Activated effector memory CD4-positive, alpha-beta T cell treated with Interleukin-2 at 50 U/mL for 16 hours (primary cell): ENCODE measurements around the gene TLCD2.
A peak's percentile ranks its signal among the peaks of the same experiment; 100 is the strongest.
"Not testable (repeated sequence)": the region's sequence is repeated elsewhere in the genome, so short reads cannot be mapped to it uniquely, and the experiment has no call there.

Experiments used
- DNase-seq: peaks from one replicate; pipeline ENCODE4 v3.0.0-alpha.2; 2020

The TLCD2 gene

GRCh38 chr17:1735834-1736347, 25.7 kb upstream of the TLCD2 start:
- no peak for DNase-seq

- DNase-seq: no peak
Observed at GRCh38 chr17:1735418-1735817, 25.2 kb upstream of the TLCD2 start.

- DNase-seq: no peak
Observed at GRCh38 chr17:1733759-1734158, 23.6 kb upstream of the TLCD2 start.

GRCh38 chr17:1732833-1733321, 22.7 kb upstream of the TLCD2 start:
- no peak for DNase-seq

GRCh38 chr17:1732241-1732832, 22.2 kb upstream of the TLCD2 start:
- no peak for DNase-seq

GRCh38 chr17:1731194-1731506, 21.0 kb upstream of the TLCD2 start:
- DNase-seq: no peak

GRCh38 chr17:1730326-1731193, 20.4 kb upstream of the TLCD2 start:
- no peak for DNase-seq

- DNase-seq: no peak
Observed at GRCh38 chr17:1729966-1730325, 19.8 kb upstream of the TLCD2 start.

- DNase-seq: no peak
Observed at GRCh38 chr17:1727876-1728630, 17.9 kb upstream of the TLCD2 start.

- no peak for DNase-seq
Observed at GRCh38 chr17:1727258-1727789, 17.1 kb upstream of the TLCD2 start.

GRCh38 chr17:1726626-1727257, 16.6 kb upstream of the TLCD2 start:
- no peak for DNase-seq

GRCh38 chr17:1725642-1726511, 15.7 kb upstream of the TLCD2 start:
- DNase-seq: no peak

- no peak for DNase-seq
Observed at GRCh38 chr17:1724869-1725641, 14.9 kb upstream of the TLCD2 start.

GRCh38 chr17:1724351-1724868, 14.2 kb upstream of the TLCD2 start, which contains the start of gene WDR81:
TSS of gene WDR81 (plus strand) at chr17:1724704. CDS start at chr17:1724960, 256 bp downstream.
- peak; percentile 82 for DNase-seq

- not testable (repeated sequence) for DNase-seq
Observed at GRCh38 chr17:1722022-1722421, 11.8 kb upstream of the TLCD2 start.

GRCh38 chr17:1720856-1721386, 10.7 kb upstream of the TLCD2 start:
- DNase-seq: peak; percentile 52

- DNase-seq: no peak
Observed at GRCh38 chr17:1718362-1719165, 8.4 kb upstream of the TLCD2 start.

GRCh38 chr17:1716912-1717695, 6.9 kb upstream of the TLCD2 start:
- peak; percentile 72 for DNase-seq
